ENCODE results near the gene PLEKHM1.

PLEKHM1 gene

GRCh38 chr17:45404870-45405249 lies 85.7 kb downstream of the PLEKHM1 start:
- H3K27me3 ChIP-seq (ENCODE audit: control insufficient read depth, insufficient read depth, low read length): no peaks in the 10 kb centered on the region
- H3K9ac ChIP-seq (ENCODE audit: low read length): no peak overlapping the region
- H3K36me3 ChIP-seq (ENCODE audit: control insufficient read depth, insufficient read depth, low read length): no peaks in the 10 kb centered on the region
- no peaks in the 10 kb centered on the region for H3K9me3 ChIP-seq (ENCODE audit: control insufficient read depth, insufficient read depth, low read depth, low read length)
- H3K4me1 ChIP-seq (ENCODE audit: control insufficient read depth, insufficient read depth, low read length): peaks cover 34% of the 10 kb centered on the region
- peak overlapping the region; percentile 31 for H3K4me3 ChIP-seq (ENCODE audit: low read depth, low read length)
- H3K27ac ChIP-seq (ENCODE audit: low read depth, low read length): no peak overlapping the region

- no peaks in the 10 kb centered on the region for H3K9me3 ChIP-seq (ENCODE audit: control insufficient read depth, insufficient read depth, low read depth, low read length)
- peaks cover 28% of the 10 kb centered on the region for H3K4me1 ChIP-seq (ENCODE audit: control insufficient read depth, insufficient read depth, low read length)
- H3K9ac ChIP-seq (ENCODE audit: low read length): no peak overlapping the region
- H3K27me3 ChIP-seq (ENCODE audit: control insufficient read depth, insufficient read depth, low read length): no peaks in the 10 kb centered on the region
- no peak overlapping the region for H3K27ac ChIP-seq (ENCODE audit: low read depth, low read length)
- no peaks in the 10 kb centered on the region for H3K36me3 ChIP-seq (ENCODE audit: control insufficient read depth, insufficient read depth, low read length)
- H3K4me3 ChIP-seq (ENCODE audit: low read depth, low read length): no peak overlapping the region
Observed at GRCh38 chr17:45403906-45404490, 86.5 kb downstream of the PLEKHM1 start.

GRCh38 chr17:45402916-45403315 lies 87.6 kb downstream of the PLEKHM1 start:
- H3K27me3 ChIP-seq (ENCODE audit: control insufficient read depth, insufficient read depth, low read length): no peaks in the 10 kb centered on the region
- H3K4me1 ChIP-seq (ENCODE audit: control insufficient read depth, insufficient read depth, low read length): peaks cover 22% of the 10 kb centered on the region
- no peak overlapping the region for H3K4me3 ChIP-seq (ENCODE audit: low read depth, low read length)
- H3K36me3 ChIP-seq (ENCODE audit: control insufficient read depth, insufficient read depth, low read length): no peaks in the 10 kb centered on the region
- H3K9ac ChIP-seq (ENCODE audit: low read length): no peak overlapping the region
- no peak overlapping the region for H3K27ac ChIP-seq (ENCODE audit: low read depth, low read length)
- no peaks in the 10 kb centered on the region for H3K9me3 ChIP-seq (ENCODE audit: control insufficient read depth, insufficient read depth, low read depth, low read length)

GRCh38 chr17:45398800-45399199 lies 91.7 kb downstream of the PLEKHM1 start:
- H3K4me3 ChIP-seq (ENCODE audit: low read depth, low read length): no peak overlapping the region
- no peaks in the 10 kb centered on the region for H3K9me3 ChIP-seq (ENCODE audit: control insufficient read depth, insufficient read depth, low read depth, low read length)
- H3K36me3 ChIP-seq (ENCODE audit: control insufficient read depth, insufficient read depth, low read length): no peaks in the 10 kb centered on the region
- H3K27ac ChIP-seq (ENCODE audit: low read depth, low read length): no peak overlapping the region
- H3K4me1 ChIP-seq (ENCODE audit: control insufficient read depth, insufficient read depth, low read length): peaks cover 7% of the 10 kb centered on the region
- no peak overlapping the region for H3K9ac ChIP-seq (ENCODE audit: low read length)
- no peaks in the 10 kb centered on the region for H3K27me3 ChIP-seq (ENCODE audit: control insufficient read depth, insufficient read depth, low read length)

- Histone ChIP-seq H3K4me3 (ENCODE audit: low read depth, low read length) (no peak overlapping the region), H3K36me3 (ENCODE audit: control insufficient read depth, insufficient read depth, low read length) (no peaks in the 10 kb centered on the region), H3K9me3 (ENCODE audit: control insufficient read depth, insufficient read depth, low read depth, low read length) (no peaks in the 10 kb centered on the region), H3K9ac (ENCODE audit: low read length) (no peak overlapping the region), H3K27ac (ENCODE audit: low read depth, low read length) (no peak overlapping the region), H3K27me3 (ENCODE audit: control insufficient read depth, insufficient read depth, low read length) (no peaks in the 10 kb centered on the region), H3K4me1 (ENCODE audit: control insufficient read depth, insufficient read depth, low read length) (peaks cover 7% of the 10 kb centered on the region)
Observed at GRCh38 chr17:45397796-45398195, 92.7 kb downstream of the PLEKHM1 start.

GRCh38 chr17:45396496-45397205 lies 93.9 kb downstream of the PLEKHM1 start:
- Histone ChIP-seq H3K4me3 (ENCODE audit: low read depth, low read length) (no peak overlapping the region), H3K27ac (ENCODE audit: low read depth, low read length) (no peak overlapping the region), H3K4me1 (ENCODE audit: control insufficient read depth, insufficient read depth, low read length) (peaks cover 7% of the 10 kb centered on the region), H3K27me3 (ENCODE audit: control insufficient read depth, insufficient read depth, low read length) (no peaks in the 10 kb centered on the region), H3K36me3 (ENCODE audit: control insufficient read depth, insufficient read depth, low read length) (no peaks in the 10 kb centered on the region), H3K9me3 (ENCODE audit: control insufficient read depth, insufficient read depth, low read depth, low read length) (no peaks in the 10 kb centered on the region), H3K9ac (ENCODE audit: low read length) (no peak overlapping the region)

GRCh38 chr17:45395569-45396415 lies 94.7 kb downstream of the PLEKHM1 start:
- no peaks in the 10 kb centered on the region for H3K9me3 ChIP-seq (ENCODE audit: control insufficient read depth, insufficient read depth, low read depth, low read length)
- H3K27ac ChIP-seq (ENCODE audit: low read depth, low read length): no peak overlapping the region
- no peaks in the 10 kb centered on the region for H3K27me3 ChIP-seq (ENCODE audit: control insufficient read depth, insufficient read depth, low read length)
- no peak overlapping the region; the same call in 1 of the 2 replicates for H3K4me3 ChIP-seq (ENCODE audit: low read depth, low read length)
- H3K4me1 ChIP-seq (ENCODE audit: control insufficient read depth, insufficient read depth, low read length): peaks cover 7% of the 10 kb centered on the region
- H3K9ac ChIP-seq (ENCODE audit: low read length): no peak overlapping the region
- H3K36me3 ChIP-seq (ENCODE audit: control insufficient read depth, insufficient read depth, low read length): no peaks in the 10 kb centered on the region

- H3K27ac ChIP-seq (ENCODE audit: low read depth, low read length): no peak overlapping the region
- no peaks in the 10 kb centered on the region for H3K27me3 ChIP-seq (ENCODE audit: control insufficient read depth, insufficient read depth, low read length)
- no peak overlapping the region; the same call in 1 of the 2 replicates for H3K4me3 ChIP-seq (ENCODE audit: low read depth, low read length)
- no peaks in the 10 kb centered on the region for H3K9me3 ChIP-seq (ENCODE audit: control insufficient read depth, insufficient read depth, low read depth, low read length)
- H3K36me3 ChIP-seq (ENCODE audit: control insufficient read depth, insufficient read depth, low read length): no peaks in the 10 kb centered on the region
- peaks cover 7% of the 10 kb centered on the region for H3K4me1 ChIP-seq (ENCODE audit: control insufficient read depth, insufficient read depth, low read length)
- peak overlapping the region; percentile 2 for H3K9ac ChIP-seq (ENCODE audit: low read length)
Observed at GRCh38 chr17:45394913-45395568, 95.5 kb downstream of the PLEKHM1 start.

GRCh38 chr17:45394564-45394912 lies 96.0 kb downstream of the PLEKHM1 start:
- Histone ChIP-seq H3K9ac (ENCODE audit: low read length) (peak overlapping the region; percentile 2), H3K9me3 (ENCODE audit: control insufficient read depth, insufficient read depth, low read depth, low read length) (no peaks in the 10 kb centered on the region), H3K27me3 (ENCODE audit: control insufficient read depth, insufficient read depth, low read length) (no peaks in the 10 kb centered on the region), H3K4me3 (ENCODE audit: low read depth, low read length) (no peak overlapping the region), H3K36me3 (ENCODE audit: control insufficient read depth, insufficient read depth, low read length) (no peaks in the 10 kb centered on the region), H3K27ac (ENCODE audit: low read depth, low read length) (no peak overlapping the region), H3K4me1 (ENCODE audit: control insufficient read depth, insufficient read depth, low read length) (peaks cover 8% of the 10 kb centered on the region)

GRCh38 chr17:45394091-45394490 lies 96.4 kb downstream of the PLEKHM1 start:
- Histone ChIP-seq H3K4me3 (ENCODE audit: low read depth, low read length) (no peak overlapping the region), H3K9me3 (ENCODE audit: control insufficient read depth, insufficient read depth, low read depth, low read length) (no peaks in the 10 kb centered on the region), H3K36me3 (ENCODE audit: control insufficient read depth, insufficient read depth, low read length) (no peaks in the 10 kb centered on the region), H3K27ac (ENCODE audit: low read depth, low read length) (no peak overlapping the region), H3K27me3 (ENCODE audit: control insufficient read depth, insufficient read depth, low read length) (no peaks in the 10 kb centered on the region), H3K4me1 (ENCODE audit: control insufficient read depth, insufficient read depth, low read length) (peaks cover 13% of the 10 kb centered on the region), H3K9ac (ENCODE audit: low read length) (no peak overlapping the region)

GRCh38 chr17:45393411-45393810 lies 97.1 kb downstream of the PLEKHM1 start:
- H3K9ac ChIP-seq (ENCODE audit: low read length): no peak overlapping the region
- no peaks in the 10 kb centered on the region for H3K9me3 ChIP-seq (ENCODE audit: control insufficient read depth, insufficient read depth, low read depth, low read length)
- no peaks in the 10 kb centered on the region for H3K36me3 ChIP-seq (ENCODE audit: control insufficient read depth, insufficient read depth, low read length)
- H3K27ac ChIP-seq (ENCODE audit: low read depth, low read length): no peak overlapping the region
- H3K27me3 ChIP-seq (ENCODE audit: control insufficient read depth, insufficient read depth, low read length): no peaks in the 10 kb centered on the region
- peaks cover 16% of the 10 kb centered on the region for H3K4me1 ChIP-seq (ENCODE audit: control insufficient read depth, insufficient read depth, low read length)
- no peak overlapping the region for H3K4me3 ChIP-seq (ENCODE audit: low read depth, low read length)

Measured in HUES6 (cell line).